Hypothalamus (tissue), 51 donors: ENCODE results near the gene U2AF1L4.

Experiments
- DNase-seq, 51 donors: peaks; one replicate each; lab custom pipeline; 2025; lab: John Stamatoyannopoulos, UW

Gene U2AF1L4

DNA sequence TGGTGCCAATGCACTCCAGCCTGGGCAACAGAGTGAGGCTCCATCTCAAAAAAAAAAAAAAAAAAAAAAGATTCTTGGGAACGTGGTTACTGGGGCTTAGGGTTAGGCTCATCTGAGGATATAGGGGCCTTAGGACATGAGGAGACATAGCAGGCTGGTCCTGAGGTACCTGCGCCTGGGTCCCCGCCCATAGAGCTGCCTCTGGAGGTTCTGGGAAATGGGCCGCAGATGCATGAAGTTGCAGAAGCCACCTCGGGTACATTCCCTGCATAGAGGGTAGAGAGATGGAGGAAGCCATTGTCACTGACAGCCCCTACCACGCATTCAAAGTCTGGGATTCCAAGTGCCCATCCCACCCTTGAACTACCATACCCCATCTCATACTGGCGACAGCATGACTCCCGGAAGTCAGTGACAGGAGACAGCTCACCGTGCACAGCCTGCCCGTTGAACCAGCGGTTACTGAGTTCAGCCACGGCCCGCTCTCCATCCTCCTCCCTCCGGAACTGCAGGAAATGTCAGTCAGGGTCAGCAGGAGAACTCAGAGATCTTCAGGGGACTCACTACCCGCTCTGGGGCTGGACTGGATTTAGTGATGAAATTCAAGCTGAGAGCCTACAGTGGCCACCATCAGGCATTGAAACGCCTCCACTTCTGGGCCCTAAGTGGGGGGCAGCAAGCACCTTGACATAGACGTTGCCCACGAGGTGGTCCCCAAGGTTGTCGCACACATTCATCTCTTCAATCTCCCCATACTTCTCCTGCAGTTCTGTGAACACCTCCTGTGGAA, 1.4 kb downstream of the U2AF1L4 start:
- DNase-seq, result no peak

DNA sequence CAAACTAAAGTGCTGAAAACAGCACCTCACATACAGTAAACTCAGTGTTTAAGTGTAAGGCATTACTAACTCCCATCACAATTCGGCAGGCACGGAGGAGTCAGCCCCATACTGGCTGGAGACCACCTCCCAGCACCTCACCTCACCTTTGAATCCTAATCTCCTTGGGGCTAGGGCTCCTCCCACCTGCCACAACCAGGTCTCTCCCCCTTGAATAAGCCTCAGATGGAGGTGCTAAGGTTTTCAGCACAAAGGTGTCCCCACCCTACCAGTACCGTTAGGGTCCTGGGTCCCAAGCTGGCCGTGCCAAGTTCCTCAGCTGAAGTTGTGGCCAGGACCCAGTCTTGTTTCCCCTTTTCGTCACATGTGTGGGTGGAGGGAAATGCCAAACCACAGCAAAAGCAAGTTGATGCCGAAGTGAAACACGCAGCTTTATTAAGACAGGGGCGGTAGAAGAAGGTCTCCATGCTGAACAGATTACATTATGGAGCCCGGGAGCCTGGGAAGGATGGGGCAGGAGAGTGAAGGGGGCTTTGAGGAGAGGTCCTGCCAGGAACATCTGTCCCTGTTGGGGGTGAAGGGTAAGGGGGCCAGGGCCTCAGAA, 3.0 kb downstream of the U2AF1L4 start, which contains the start of gene IGFLR1:
Gene IGFLR1, minus strand, starts transcription at position 332 of the 604 bp plus-strand sequence. CDS start 1,272 bp downstream, outside the sequence.
- peak in 13 of 51 donors; percentile 6 to 33 (median 17) for DNase-seq

DNA sequence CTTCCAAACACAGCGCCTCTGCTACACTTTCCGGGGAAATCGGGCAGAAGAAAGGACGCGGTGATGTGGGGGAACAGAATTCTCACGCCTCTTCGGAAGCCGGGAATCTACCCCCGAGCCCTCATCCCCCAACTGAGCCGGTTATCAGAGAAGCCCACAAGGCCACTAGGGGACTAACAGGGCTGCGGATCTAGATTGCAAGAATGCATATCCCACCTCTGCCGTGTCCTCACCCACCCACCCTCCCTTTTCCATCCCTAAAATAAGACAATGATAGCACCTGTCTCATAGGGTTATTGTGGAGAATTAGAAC, 4.1 kb downstream of the U2AF1L4 start:
- DNase-seq, result no peak

DNA sequence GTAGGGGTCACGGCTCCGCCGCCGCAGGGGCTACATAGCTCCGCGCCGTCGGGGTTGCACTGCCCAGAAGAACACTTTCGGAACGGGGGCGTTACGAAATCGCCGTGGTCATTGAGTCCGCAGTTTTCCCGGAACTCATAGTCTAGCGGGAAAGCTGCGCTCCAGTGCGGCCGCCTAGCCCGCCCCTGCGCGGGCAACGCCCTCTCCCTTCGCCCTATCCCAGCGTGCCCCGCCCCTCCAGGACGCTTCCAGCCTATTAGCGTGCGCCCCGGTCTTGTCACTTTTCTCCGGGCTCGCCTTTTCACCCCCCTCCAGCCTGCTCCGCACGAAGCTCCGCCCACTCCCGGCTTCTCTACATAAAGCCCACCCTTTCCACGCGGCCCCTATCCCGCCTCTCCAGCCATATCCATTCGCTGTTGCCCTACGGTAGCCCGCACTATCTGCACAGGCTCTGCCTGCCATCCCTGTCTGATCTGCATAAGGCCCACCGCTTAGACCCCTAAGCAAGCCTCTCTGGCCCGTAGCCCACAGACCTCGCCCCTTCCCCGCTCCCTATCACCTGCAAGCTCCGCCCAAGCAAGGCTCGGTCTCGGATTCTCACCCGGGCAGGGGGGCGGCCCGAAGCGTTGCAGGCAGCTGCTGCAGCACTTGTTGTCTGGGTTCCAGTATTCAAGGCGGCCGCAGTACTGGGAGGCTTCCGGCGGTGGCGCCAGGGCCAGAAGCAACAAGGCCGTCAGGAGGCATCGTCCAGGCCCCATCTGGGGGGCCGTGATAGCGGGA, 4.6 kb downstream of the U2AF1L4 start:
- peak; percentile 52 to 99 (median 96) for DNase-seq

DNA sequence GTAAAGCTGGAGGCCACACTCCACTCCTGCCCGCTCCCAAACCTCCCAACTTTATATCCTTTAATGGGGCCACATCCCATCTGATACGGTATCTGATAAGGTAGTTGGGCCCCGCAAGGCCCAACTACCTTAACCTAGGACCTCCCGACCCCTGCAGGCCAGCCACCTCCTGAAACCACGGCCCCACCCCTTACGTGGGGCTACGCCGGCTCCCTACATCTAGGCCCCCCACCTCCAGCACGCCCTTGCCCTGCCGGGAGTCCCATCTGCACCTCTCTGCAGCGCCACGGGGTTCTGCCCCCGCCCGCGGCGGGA, 5.2 kb downstream of the U2AF1L4 start:
- no peak for DNase-seq

DNA sequence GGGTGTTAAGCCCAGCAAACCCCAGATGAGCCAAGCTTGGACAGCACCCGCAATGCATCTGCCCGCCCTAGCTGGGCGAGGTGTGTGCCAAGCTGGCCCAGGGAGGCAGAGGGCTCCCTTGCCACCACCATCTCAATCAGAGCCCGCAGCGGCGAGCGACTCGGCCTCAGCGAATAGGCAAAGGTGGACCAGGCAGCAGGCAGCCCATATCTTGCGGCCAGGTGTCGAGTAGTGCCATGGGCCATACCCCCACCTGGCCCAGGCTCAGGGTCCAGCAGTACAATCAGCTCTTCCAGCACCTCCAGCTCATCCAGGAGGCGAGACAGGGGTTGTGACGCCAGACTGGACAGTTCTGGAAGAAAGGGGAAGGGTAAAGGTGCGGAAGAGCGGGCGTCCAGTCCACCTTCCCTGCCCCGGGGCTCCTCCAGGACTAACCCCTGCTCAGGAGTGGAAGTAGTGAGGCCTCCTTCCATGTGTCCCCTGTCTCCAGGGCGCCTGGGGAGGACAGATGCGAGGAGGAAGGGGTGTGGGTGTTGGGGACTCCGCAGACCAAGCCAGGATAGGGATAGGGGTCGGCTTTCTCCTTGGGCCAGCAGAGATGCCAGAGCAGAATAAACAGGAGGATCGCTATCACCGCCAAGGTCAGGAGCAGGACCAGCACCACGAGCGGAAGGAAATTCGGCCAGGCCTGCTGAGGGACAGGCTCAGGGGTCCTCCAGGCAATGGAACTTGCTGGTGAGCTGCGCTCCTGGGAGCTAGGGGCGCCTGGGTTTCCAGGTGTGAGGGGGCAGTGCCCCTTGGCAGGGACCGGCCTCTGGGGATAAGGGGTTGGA, 5.7 kb downstream of the U2AF1L4 start:
- DNase-seq, result no peak

DNA sequence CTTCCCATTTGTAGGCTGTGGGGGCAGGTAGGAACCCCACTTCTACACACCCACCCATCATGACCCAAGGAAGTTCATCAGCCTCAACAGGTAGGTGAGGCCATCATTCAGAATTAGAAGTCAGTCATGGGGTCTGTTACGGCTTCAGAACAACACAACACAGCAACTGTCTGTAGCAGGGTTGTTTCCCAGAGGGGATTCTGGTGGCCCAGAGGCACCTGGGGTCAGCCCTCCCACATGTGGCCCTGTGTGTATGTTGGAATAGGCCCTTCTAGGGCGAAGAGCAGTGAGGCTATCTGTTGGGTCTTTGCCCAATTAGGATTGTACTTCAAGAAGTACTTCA, 6.4 kb downstream of the U2AF1L4 start:
- DNase-seq, result no peak

DNA sequence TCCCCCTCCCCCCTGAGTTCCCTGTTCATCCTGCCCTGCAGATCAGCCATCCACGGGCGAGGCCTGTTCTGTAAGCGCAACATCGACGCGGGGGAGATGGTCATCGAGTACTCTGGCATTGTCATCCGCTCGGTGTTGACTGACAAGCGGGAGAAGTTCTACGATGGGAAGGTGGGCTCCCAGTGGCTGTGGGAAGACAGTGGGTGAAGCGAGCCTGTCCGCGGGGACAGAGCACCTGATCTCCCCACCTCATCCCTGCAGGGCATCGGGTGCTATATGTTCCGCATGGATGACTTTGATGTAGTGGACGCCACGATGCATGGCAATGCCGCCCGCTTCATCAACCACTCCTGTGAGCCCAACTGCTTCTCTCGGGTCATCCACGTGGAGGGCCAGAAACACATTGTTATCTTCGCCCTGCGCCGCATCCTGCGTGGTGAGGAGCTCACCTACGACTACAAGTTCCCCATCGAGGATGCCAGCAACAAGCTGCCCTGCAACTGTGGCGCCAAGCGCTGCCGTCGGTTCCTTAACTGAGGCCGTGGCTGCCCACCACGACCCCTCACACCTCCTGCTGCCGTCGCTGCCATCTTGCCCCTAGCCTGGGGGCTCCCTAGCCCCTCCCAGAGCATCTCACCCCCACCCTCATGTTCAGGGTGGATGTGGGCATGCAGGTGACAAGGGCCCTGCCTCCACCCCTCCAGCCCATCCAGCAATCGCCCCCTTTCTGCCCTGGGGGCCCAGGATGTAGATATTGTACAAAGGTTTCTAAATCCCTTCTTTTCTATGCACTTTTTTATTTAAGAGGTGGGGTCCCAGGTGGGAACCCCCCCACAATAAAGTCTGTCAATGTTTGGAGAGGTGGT, 7.0 kb downstream of the U2AF1L4 start:
- no peak for DNase-seq

DNA sequence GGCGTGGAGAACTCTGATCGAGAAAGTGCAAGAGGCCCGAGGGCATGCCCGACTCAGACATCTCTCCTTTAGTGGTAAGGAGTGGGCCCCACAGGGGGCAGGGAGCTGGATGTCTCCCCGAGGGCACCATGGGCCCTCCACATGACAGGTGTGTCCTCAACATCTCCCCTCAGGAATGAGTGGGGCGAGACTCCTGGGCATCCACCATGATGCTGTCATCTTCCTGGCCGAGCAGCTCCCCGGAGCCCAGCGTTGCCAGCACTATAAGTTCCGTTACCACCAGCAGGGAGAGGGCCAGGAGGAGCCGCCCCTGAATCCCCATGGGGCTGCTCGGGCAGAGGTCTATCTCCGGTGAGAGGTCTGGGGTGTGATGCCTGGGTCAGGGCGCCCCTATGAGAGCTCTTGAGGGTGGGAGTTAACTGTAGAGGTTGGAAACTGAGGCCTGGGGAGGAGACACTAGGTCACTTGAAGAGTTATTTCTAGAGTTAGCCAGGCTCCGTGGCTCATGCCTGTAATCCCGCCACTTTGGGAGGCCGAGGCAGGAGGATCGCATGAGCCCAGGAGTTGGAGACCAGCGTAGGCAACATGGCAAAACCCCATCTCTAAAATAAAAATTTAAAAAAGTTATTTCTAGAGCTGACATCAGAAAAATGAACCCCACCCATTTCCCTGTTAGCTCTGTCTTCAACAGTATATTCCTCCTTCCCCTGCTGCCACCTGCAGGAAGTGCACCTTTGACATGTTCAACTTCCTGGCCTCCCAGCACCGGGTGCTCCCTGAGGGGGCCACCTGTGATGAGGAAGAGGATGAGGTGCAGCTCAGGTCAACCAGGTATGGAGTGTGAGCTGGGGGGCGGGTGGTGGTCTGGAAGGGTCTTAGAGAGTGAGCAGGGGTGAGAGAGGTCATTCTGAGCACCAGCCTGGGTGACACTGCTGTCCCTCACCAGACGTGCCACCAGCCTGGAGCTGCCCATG, 8.0 kb downstream of the U2AF1L4 start:
- no peak for DNase-seq

DNA sequence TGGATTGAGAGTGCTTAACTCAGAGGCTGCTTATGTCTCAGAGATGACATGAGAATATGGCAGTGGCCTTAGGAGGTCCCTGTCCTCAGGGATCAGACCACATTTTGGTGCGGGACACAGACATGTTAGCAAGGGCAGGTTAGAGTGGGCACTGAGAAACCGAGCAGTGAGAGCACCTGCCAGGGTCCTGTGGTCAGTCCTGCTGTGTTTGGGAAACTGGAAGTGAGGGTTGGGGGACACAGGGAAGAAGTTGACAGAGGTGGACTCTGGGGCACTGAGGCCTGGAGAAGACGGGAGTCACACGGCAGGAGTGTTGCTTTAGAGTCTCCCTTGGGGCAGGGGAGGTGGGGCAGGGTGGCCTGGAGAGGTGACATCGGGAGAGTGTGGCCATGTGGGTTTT, 10.3 kb downstream of the U2AF1L4 start:
- no peak for DNase-seq

DNA sequence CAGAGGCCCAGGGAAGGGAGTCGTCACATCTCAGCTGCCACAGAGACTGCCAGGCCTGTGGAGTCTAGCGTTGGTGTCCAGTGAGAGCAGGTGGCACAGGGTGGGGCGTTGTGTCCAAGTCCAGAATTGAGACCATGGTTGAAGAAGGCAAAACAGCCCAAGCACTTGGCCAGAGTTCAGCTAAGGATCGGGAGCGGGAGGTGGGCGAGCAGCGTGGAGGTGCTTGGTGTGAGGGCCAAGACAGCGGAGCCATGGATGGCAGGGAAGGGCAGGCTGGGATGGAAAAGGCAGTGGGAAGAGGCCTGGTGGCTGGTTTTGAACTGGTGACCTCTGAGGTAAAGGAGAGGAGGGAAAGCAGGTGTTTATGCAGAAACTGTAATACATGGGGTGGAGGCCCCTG, 10.9 kb downstream of the U2AF1L4 start:
- no peak for DNase-seq

DNA sequence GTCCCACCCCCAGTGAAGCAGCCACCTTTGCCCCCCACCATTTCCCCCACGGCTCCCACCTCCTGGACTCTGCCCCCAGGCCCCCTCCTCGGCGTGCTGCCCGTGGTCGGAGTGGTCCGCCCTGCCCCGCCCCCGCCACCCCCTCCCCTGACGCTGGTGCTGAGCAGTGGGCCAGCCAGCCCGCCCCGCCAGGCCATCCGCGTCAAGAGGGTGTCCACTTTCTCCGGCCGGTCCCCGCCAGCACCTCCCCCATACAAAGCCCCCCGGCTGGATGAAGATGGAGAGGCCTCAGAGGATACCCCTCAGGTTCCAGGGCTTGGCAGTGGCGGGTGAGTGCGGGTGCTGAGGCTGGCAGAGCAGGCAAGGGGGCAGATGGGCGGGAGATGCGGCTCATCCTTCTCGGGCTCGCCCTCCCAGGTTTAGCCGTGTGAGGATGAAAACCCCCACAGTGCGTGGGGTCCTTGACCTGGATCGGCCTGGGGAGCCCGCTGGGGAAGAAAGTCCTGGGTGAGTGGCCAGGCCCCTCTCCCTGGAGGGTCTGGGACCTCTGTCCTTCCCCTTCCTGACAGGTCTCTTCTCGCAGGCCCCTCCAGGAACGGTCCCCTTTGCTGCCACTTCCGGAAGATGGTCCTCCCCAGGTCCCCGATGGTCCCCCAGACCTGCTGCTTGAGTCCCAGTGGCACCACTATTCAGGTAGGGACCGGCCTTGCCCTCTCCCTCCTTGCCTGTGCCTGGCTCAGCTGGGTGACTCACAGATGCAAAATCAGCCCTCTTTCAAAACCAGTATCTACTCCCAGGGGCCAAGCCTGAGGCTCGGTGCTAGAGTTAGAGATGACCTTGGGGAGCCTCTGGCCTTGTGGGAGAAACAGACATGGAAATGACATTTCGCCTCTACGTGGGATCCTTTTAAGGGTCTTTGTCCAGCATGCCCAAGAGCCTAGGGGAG, 11.8 kb downstream of the U2AF1L4 start:
- DNase-seq, result no peak

DNA sequence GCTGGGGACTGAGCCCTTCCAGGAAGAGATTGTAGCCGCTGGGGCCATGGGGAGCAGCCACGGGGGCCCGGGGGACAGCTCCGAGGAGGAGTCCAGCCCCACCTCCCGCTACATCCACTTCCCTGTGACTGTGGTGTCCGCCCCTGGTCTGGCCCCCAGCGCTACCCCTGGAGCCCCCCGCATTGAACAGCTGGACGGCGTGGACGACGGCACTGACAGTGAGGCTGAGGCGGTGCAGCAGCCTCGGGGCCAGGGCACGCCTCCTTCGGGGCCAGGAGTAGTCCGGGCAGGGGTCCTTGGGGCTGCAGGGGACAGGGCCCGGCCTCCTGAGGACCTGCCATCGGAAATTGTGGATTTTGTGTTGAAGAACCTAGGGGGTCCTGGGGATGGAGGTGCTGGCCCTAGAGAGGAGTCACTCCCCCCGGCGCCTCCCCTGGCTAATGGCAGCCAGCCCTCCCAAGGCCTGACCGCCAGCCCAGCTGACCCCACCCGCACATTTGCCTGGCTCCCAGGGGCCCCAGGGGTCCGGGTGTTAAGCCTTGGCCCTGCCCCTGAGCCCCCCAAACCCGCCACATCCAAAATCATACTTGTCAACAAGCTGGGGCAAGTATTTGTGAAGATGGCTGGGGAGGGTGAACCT, 12.6 kb downstream of the U2AF1L4 start:
- no peak for DNase-seq

DNA sequence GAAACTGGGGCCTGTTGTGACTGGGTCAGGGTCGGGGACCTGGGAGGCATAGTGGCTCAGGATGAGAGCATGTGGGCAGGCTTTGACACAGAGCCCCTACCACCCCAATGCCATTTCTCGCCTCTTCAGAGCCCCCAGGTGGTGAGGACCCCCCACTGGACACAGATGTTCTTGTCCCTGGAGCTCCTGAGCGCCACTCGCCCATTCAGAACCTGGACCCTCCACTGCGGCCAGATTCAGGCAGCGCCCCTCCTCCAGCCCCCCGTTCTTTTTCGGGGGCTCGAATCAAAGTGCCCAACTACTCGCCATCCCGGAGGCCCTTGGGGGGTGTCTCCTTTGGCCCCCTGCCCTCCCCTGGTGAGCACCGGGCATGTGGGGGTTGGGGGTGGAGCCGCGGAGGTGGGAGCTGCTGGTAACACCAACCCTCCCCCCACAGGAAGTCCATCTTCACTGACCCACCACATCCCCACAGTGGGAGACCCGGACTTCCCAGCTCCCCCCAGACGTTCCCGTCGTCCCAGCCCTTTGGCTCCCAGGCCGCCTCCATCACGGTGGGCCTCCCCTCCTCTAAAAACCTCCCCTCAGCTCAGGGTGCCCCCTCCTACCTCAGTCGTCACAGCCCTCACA, 13.3 kb downstream of the U2AF1L4 start:
- no peak for DNase-seq

DNA sequence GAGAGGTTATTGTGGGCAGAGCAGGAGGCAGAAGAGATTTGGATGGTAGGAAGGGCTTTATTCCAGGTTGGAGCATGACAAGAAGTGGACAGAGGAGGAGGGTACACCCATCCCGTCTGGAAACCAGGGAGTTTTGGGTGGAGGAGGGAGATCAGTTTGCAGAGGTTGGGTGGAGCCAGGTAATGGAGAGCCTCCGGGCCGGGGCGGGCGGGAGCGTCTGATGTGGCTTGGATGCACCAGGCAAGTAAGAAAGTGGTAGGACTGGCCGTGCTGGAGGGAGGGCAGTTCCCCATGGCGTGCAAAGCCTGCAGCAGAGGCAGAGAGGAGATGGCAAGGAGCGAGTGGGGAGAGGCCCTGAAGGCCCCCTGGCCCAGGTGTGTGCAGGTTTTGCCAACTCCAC, 13.9 kb downstream of the U2AF1L4 start:
- no peak for DNase-seq

DNA sequence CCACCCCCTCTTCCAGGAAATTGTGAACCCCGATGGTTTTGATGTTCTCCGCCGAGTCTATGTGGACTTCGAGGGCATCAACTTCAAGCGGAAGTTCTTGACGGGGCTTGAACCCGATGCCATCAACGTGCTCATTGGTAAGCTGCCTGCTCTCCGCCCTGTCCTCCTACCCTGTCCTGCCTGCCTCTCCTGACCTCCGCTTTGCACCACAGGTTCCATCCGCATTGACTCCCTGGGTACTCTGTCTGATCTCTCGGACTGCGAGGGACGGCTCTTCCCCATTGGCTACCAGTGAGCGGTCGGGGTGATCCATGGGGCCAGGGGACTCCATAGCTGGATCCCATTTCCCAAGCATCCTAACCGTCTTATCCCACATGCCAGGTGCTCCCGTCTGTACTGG, 14.9 kb downstream of the U2AF1L4 start:
- DNase-seq, result no peak

DNA sequence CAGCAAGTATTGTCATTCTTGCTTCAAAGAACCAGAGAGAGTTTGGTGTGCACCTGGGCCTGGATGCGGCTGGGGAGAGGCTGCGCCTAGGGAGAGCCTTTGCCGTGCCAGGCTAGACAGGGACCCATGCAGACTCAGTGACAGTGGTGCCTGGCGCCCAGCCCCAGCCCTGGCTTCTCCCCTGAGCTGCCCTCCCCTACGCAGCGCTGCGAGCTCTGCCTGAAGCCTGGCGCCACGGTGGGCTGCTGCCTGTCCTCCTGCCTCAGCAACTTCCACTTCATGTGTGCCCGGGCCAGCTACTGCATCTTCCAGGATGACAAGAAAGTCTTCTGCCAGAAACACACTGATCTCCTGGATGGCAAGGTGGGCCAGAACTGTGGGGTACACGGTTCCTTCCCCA, 15.5 kb downstream of the U2AF1L4 start:
- DNase-seq, result no peak
